ENCODE data around the gene OPN3. TPM values are rescaled to one million over a fixed set of nuclear protein-coding genes. Genes with fewer than 3 reads are reported as not detected.

OPN3 gene
- total RNA-seq, 4 donors from 2014 or later, result 4.6 to 9.6 (median 5.8) TPM

- in situ Hi-C loops (cut with MboI; ENCODE audit: low sequenced_read_pairs in 4 of 4) (loop anchor here in 3 of 4 donors (10.0 to 25.0 kb wide), 2 partner anchors 112 to 200 kb away; partner anchors contain the start of gene EXO1 (in 2 of the 3)), intact Hi-C loops (cut with DNase I; ENCODE audit: low total_unique reads) (no loop called here)
- TF ChIP-seq CTCF (IDR thresholded peaks at IDR 0.05 in 4 of 5, conservative IDR thresholded peaks at IDR 0.05 in 1 of 5), result no peak
- TF ChIP-seq POLR2A (IDR thresholded peaks at IDR 0.05), result no peak
- no peak overlapping the region for H3K27ac ChIP-seq
- no peaks in the 10 kb centered on the region for H3K9me3 ChIP-seq
- DNase-seq (no peak), ATAC-seq (no peak)
- H3K27me3 ChIP-seq, result no peaks in the 10 kb centered on the region
- no peaks in the 10 kb centered on the region for H3K36me3 ChIP-seq
- H3K4me1 ChIP-seq, result peaks cover 11 to 23% of the 10 kb centered on the region in 2 donors
- H3K4me3 ChIP-seq, result no peak overlapping the region
These were observed 3.1 kb downstream of the OPN3 start for GRCh38 chr1:241637046-241637590.

- Histone ChIP-seq H3K4me1 (peaks cover 11 to 23% of the 10 kb centered on the region in 2 donors), H3K9me3 (no peaks in the 10 kb centered on the region), H3K27ac (no peak overlapping the region), H3K4me3 (no peak overlapping the region), H3K27me3 (no peaks in the 10 kb centered on the region), H3K36me3 (no peaks in the 10 kb centered on the region)
- intact Hi-C loops (cut with DNase I; ENCODE audit: low total_unique reads), result no loop called here
- ATAC-seq, result no peak
- no peak for DNase-seq
- in situ Hi-C loops (cut with MboI; ENCODE audit: low sequenced_read_pairs in 4 of 4), result loop anchor here in 3 of 4 donors (10.0 to 25.0 kb wide), 2 partner anchors 111 to 201 kb away; partner anchors contain the start of gene EXO1 (in 2 of the 3)
- TF ChIP-seq CTCF (IDR thresholded peaks at IDR 0.05 in 4 of 5, conservative IDR thresholded peaks at IDR 0.05 in 1 of 5), result no peak
These were observed 3.9 kb downstream of the OPN3 start for GRCh38 chr1:241636291-241636690.

GRCh38 chr1:241635556-241636152, 4.5 kb downstream of the OPN3 start:
- in situ Hi-C loops (cut with MboI; ENCODE audit: low sequenced_read_pairs in 4 of 4), result loop anchor here in 3 of 4 donors (10.0 to 25.0 kb wide), 2 partner anchors 111 to 202 kb away; partner anchors contain the start of gene EXO1 (in 2 of the 3)
- peaks cover 11 to 21% of the 10 kb centered on the region in 2 donors for H3K4me1 ChIP-seq
- TF ChIP-seq CTCF (IDR thresholded peaks at IDR 0.05 in 4 of 5, conservative IDR thresholded peaks at IDR 0.05 in 1 of 5), result no peak
- no peak for TF ChIP-seq POLR2A (IDR thresholded peaks at IDR 0.05)
- no peak overlapping the region for H3K27ac ChIP-seq
- ATAC-seq (no peak), DNase-seq (no peak)
- H3K4me3 ChIP-seq, result no peak overlapping the region
- no peaks in the 10 kb centered on the region for H3K9me3 ChIP-seq
- H3K36me3 ChIP-seq, result no peaks in the 10 kb centered on the region
- intact Hi-C loops (cut with DNase I; ENCODE audit: low total_unique reads), result no loop called here
- H3K27me3 ChIP-seq, result no peaks in the 10 kb centered on the region

- in situ Hi-C loops (cut with MboI; ENCODE audit: low sequenced_read_pairs in 4 of 4) (loop anchor here in 3 of 4 donors (10.0 to 25.0 kb wide), 2 partner anchors 108 to 204 kb away; partner anchors contain the start of gene EXO1 (in 2 of the 3)), intact Hi-C loops (cut with DNase I; ENCODE audit: low total_unique reads) (no loop called here)
- ATAC-seq (no peak), DNase-seq (no peak)
- TF ChIP-seq POLR2A (IDR thresholded peaks at IDR 0.05) (no peak), CTCF (IDR thresholded peaks at IDR 0.05 in 4 of 5, conservative IDR thresholded peaks at IDR 0.05 in 1 of 5) (no peak)
- no peak overlapping the region for H3K27ac ChIP-seq
- no peaks in the 10 kb centered on the region for H3K9me3 ChIP-seq
- peaks cover 1 to 7% of the 10 kb centered on the region in 2 donors for H3K4me1 ChIP-seq
- H3K4me3 ChIP-seq, result no peak overlapping the region
- no peaks in the 10 kb centered on the region for H3K36me3 ChIP-seq
- no peaks in the 10 kb centered on the region for H3K27me3 ChIP-seq
These were observed 7.2 kb downstream of the OPN3 start for GRCh38 chr1:241632987-241633386.
